HG03095 (cell line): Measurements from ENCODE around the gene ROM1.
A peak's percentile ranks its signal among the peaks of the same experiment; 100 is the strongest.
"Not testable (repeated sequence)": the region's sequence is repeated elsewhere in the genome, so short reads cannot be mapped to it uniquely, and the experiment has no call there.

Source experiments
- ATAC-seq: cut with Tn5 transposase; IDR thresholded peaks from one replicate; pipeline ENCODE4 v1.9.1; 2021; ENCODE audit warnings: moderate library complexity; ENCODE audit not compliant: unreplicated experiment

Gene ROM1

GRCh38 chr11:62612366-62613290 lies at the start of gene ROM1, which contains the start of gene EML3:
Gene ROM1, plus strand, starts transcription at chr11:62613257. Its CDS starts 25 bp downstream, at chr11:62613282.
Gene EML3, minus strand, starts transcription at chr11:62612775. Its CDS starts 318 bp downstream, at chr11:62612457.
- ATAC-seq = peak; percentile 64

- ATAC-seq = no peak
Observed at GRCh38 chr11:62565100-62565802, 47.8 kb upstream of the ROM1 start.

GRCh38 chr11:62566247-62566646 lies 46.8 kb upstream of the ROM1 start:
- ATAC-seq = no peak

GRCh38 chr11:62567018-62567633 lies 45.9 kb upstream of the ROM1 start:
- ATAC-seq = no peak

GRCh38 chr11:62569611-62570010 lies 43.4 kb upstream of the ROM1 start:
- ATAC-seq = no peak

- not testable (repeated sequence) for ATAC-seq
Observed at GRCh38 chr11:62570903-62571302, 42.2 kb upstream of the ROM1 start.

GRCh38 chr11:62571493-62571892 lies 41.6 kb upstream of the ROM1 start:
- not testable (repeated sequence) for ATAC-seq

- ATAC-seq = no peak
Observed at GRCh38 chr11:62572431-62572830, 40.6 kb upstream of the ROM1 start.

GRCh38 chr11:62573006-62573591 lies 40.0 kb upstream of the ROM1 start:
- no peak for ATAC-seq

- ATAC-seq = peak; percentile 81
Observed at GRCh38 chr11:62573592-62574362, 39.3 kb upstream of the ROM1 start, which contains the start of gene EEF1G. Gene EEF1G, minus strand, starts transcription at chr11:62573891. Its CDS starts 49 bp downstream, at chr11:62573842.

- ATAC-seq = no peak
Observed at GRCh38 chr11:62574363-62575071, 38.5 kb upstream of the ROM1 start.

GRCh38 chr11:62575156-62575555 lies 37.9 kb upstream of the ROM1 start:
- no peak for ATAC-seq

- no peak for ATAC-seq
Observed at GRCh38 chr11:62575837-62576236, 37.2 kb upstream of the ROM1 start.

GRCh38 chr11:62577046-62577714 lies 35.9 kb upstream of the ROM1 start:
- no peak for ATAC-seq

- no peak for ATAC-seq
Observed at GRCh38 chr11:62578541-62578940, 34.5 kb upstream of the ROM1 start.

- ATAC-seq = no peak
Observed at GRCh38 chr11:62579252-62579651, 33.8 kb upstream of the ROM1 start.

GRCh38 chr11:62580959-62581715 lies 31.9 kb upstream of the ROM1 start:
- ATAC-seq = no peak

- ATAC-seq = not testable (repeated sequence)
Observed at GRCh38 chr11:62581735-62582134, 31.3 kb upstream of the ROM1 start.
